Right kidney (tissue), 1 donor: ENCODE results near the gene NELL2.
"Not testable (repeated sequence)": the region's sequence is repeated elsewhere in the genome, so short reads cannot be mapped to it uniquely, and the experiment has no call there.

ENCODE experiments used
- DNase-seq: peaks from one replicate; pipeline ENCODE4 v3.0.0-alpha.2; 2016

NELL2 gene

GRCh38 chr12:44778863-44779262, 97.3 kb downstream of the NELL2 start:
- DNase-seq: no peak

- DNase-seq: no peak
Measured at GRCh38 chr12:44777044-44777443, 99.1 kb downstream of the NELL2 start.

- no peak for DNase-seq
Measured at GRCh38 chr12:44775901-44776300, 100.2 kb downstream of the NELL2 start.

GRCh38 chr12:44774815-44775411, 101.2 kb downstream of the NELL2 start:
- no peak for DNase-seq

GRCh38 chr12:44771485-44772021, 104.6 kb downstream of the NELL2 start:
- DNase-seq: no peak

GRCh38 chr12:44765796-44766195, 110.3 kb downstream of the NELL2 start:
- no peak for DNase-seq

GRCh38 chr12:44763021-44763420, 113.1 kb downstream of the NELL2 start:
- DNase-seq: no peak

- no peak for DNase-seq
Measured at GRCh38 chr12:44759289-44759688, 116.8 kb downstream of the NELL2 start.

GRCh38 chr12:44750468-44750867, 125.6 kb downstream of the NELL2 start:
- no peak for DNase-seq

- no peak for DNase-seq
Measured at GRCh38 chr12:44749566-44749965, 126.5 kb downstream of the NELL2 start.

- DNase-seq: no peak
Measured at GRCh38 chr12:44748950-44749468, 127.1 kb downstream of the NELL2 start.

- DNase-seq: not testable (repeated sequence)
Measured at GRCh38 chr12:44741292-44741980, 134.7 kb downstream of the NELL2 start.

- DNase-seq: no peak
Measured at GRCh38 chr12:44738051-44738450, 138.1 kb downstream of the NELL2 start.

GRCh38 chr12:44728566-44728965, 147.5 kb downstream of the NELL2 start:
- no peak for DNase-seq

- no peak for DNase-seq
Measured at GRCh38 chr12:44720265-44720664, 155.8 kb downstream of the NELL2 start.

GRCh38 chr12:44717612-44718011, 158.5 kb downstream of the NELL2 start:
- no peak for DNase-seq

- DNase-seq: no peak
Measured at GRCh38 chr12:44716711-44717110, 159.4 kb downstream of the NELL2 start.

- no peak for DNase-seq
Measured at GRCh38 chr12:44711736-44712135, 164.4 kb downstream of the NELL2 start.

- no peak for DNase-seq
Measured at GRCh38 chr12:44709166-44709565, 166.9 kb downstream of the NELL2 start.

GRCh38 chr12:44708218-44708617, 167.9 kb downstream of the NELL2 start:
- no peak for DNase-seq

- no peak for DNase-seq
Measured at GRCh38 chr12:44703182-44703910, 172.8 kb downstream of the NELL2 start.

- no peak for DNase-seq
Measured at GRCh38 chr12:44697511-44697910, 178.6 kb downstream of the NELL2 start.

- DNase-seq: no peak
Measured at GRCh38 chr12:44696542-44696941, 179.6 kb downstream of the NELL2 start.
